Measurements from ENCODE around the gene SCUBE1. TPM values are rescaled to one million over a fixed set of nuclear protein-coding genes. Genes with fewer than 3 reads are reported as not detected.

SCUBE1 gene
- total RNA-seq, 1 donor from 2014 or later, result 25.9 TPM

- H3K36me3 ChIP-seq, result no peaks in the 10 kb centered on the region
- no peak overlapping the region for H3K27ac Mint-ChIP-seq
These were observed 178.5 kb downstream of the SCUBE1 start for GRCh38 chr22:43164636-43165035.

GRCh38 chr22:43163241-43163795 is 179.9 kb downstream of the SCUBE1 start:
- no peaks in the 10 kb centered on the region for H3K9me3 ChIP-seq (ENCODE audit: low read depth)
- no peak overlapping the region for H3K4me3 ChIP-seq
- H3K27me3 ChIP-seq, result no peaks in the 10 kb centered on the region
- H3K9ac ChIP-seq, result no peak overlapping the region
- no peak for DNase-seq (ENCODE audit: low spot score)
- H3K4me2 ChIP-seq, result no peak overlapping the region
- peaks cover 2% of the 10 kb centered on the region for H3K36me3 Mint-ChIP-seq
- no peaks in the 10 kb centered on the region for H4K20me1 ChIP-seq (ENCODE audit: low read depth)
- H3K27ac Mint-ChIP-seq, result no peak overlapping the region
- peaks cover 10% of the 10 kb centered on the region for H3K4me1 Mint-ChIP-seq
- no peaks in the 10 kb centered on the region for H3K36me3 ChIP-seq
- no peak overlapping the region for H3K4me3 Mint-ChIP-seq
- TF ChIP-seq CTCF (IDR thresholded peaks at IDR 0.05) (no peak), EZH2phosphoT487 (IDR thresholded peaks at IDR 0.05) (no peak), EZH2 (IDR thresholded peaks at IDR 0.05) (no peak)
- peaks cover 4% of the 10 kb centered on the region for H3F3A ChIP-seq (ENCODE audit: low read depth)
- peaks cover 4% of the 10 kb centered on the region for H3K27me3 Mint-ChIP-seq (ENCODE audit: insufficient read depth, low read depth)
- no peaks in the 10 kb centered on the region for H3K9me3 Mint-ChIP-seq
- H3K79me2 ChIP-seq (ENCODE audit: low read depth), result no peaks in the 10 kb centered on the region
- H3K4me1 ChIP-seq, result no peaks in the 10 kb centered on the region
- no peak overlapping the region for H2AFZ ChIP-seq (replicated peaks)
- no peak overlapping the region for H3K27ac ChIP-seq

More at GRCh38 chr22:43164636-43165035, 178.5 kb downstream of the SCUBE1 start:
- H2AFZ ChIP-seq (replicated peaks), result no peak overlapping the region
- H3K27me3 ChIP-seq, result no peaks in the 10 kb centered on the region
- no peak for TF ChIP-seq CTCF (IDR thresholded peaks at IDR 0.05)
- TF ChIP-seq EZH2 (IDR thresholded peaks at IDR 0.05), result no peak
- Mint-ChIP-seq H3K4me3 (no peak overlapping the region), H3K9me3 (no peaks in the 10 kb centered on the region), H3K36me3 (peaks cover 2% of the 10 kb centered on the region), H3K4me1 (peaks cover 7% of the 10 kb centered on the region), H3K27me3 (ENCODE audit: insufficient read depth, low read depth) (peaks cover 4% of the 10 kb centered on the region)
- no peak overlapping the region for H3K4me3 ChIP-seq
- H3K4me1 ChIP-seq, result no peaks in the 10 kb centered on the region
- no peak for DNase-seq (ENCODE audit: low spot score)
- no peaks in the 10 kb centered on the region for H4K20me1 ChIP-seq (ENCODE audit: low read depth)
- H3K79me2 ChIP-seq (ENCODE audit: low read depth), result no peaks in the 10 kb centered on the region
- no peak overlapping the region for H3K27ac ChIP-seq
- no peaks in the 10 kb centered on the region for H3K9me3 ChIP-seq (ENCODE audit: low read depth)
- H3K4me2 ChIP-seq, result no peak overlapping the region
- H3F3A ChIP-seq (ENCODE audit: low read depth), result peaks cover 4% of the 10 kb centered on the region
- H3K9ac ChIP-seq, result no peak overlapping the region

GRCh38 chr22:43162412-43163150 is 180.6 kb downstream of the SCUBE1 start:
- Mint-ChIP-seq H3K4me3 (no peak overlapping the region), H3K27me3 (ENCODE audit: insufficient read depth, low read depth) (peaks cover 2% of the 10 kb centered on the region), H3K27ac (no peak overlapping the region), H3K4me1 (peaks cover 10% of the 10 kb centered on the region), H3K9me3 (no peaks in the 10 kb centered on the region), H3K36me3 (peaks cover 2% of the 10 kb centered on the region)
- H3K4me2 ChIP-seq, result no peak overlapping the region
- no peak for DNase-seq (ENCODE audit: low spot score)
- no peak overlapping the region for H3K4me3 ChIP-seq
- H3K27ac ChIP-seq, result no peak overlapping the region
- H3K79me2 ChIP-seq (ENCODE audit: low read depth), result no peaks in the 10 kb centered on the region
- no peak overlapping the region for H2AFZ ChIP-seq (replicated peaks)
- H3F3A ChIP-seq (ENCODE audit: low read depth), result peaks cover 4% of the 10 kb centered on the region
- no peaks in the 10 kb centered on the region for H3K27me3 ChIP-seq
- no peaks in the 10 kb centered on the region for H3K9me3 ChIP-seq (ENCODE audit: low read depth)
- no peaks in the 10 kb centered on the region for H4K20me1 ChIP-seq (ENCODE audit: low read depth)
- no peak overlapping the region for H3K9ac ChIP-seq
- no peaks in the 10 kb centered on the region for H3K4me1 ChIP-seq
- no peak for TF ChIP-seq EZH2 (IDR thresholded peaks at IDR 0.05)
- H3K36me3 ChIP-seq, result no peaks in the 10 kb centered on the region
